ENCODE results near the gene MYOCD.

The MYOCD gene

DNA sequence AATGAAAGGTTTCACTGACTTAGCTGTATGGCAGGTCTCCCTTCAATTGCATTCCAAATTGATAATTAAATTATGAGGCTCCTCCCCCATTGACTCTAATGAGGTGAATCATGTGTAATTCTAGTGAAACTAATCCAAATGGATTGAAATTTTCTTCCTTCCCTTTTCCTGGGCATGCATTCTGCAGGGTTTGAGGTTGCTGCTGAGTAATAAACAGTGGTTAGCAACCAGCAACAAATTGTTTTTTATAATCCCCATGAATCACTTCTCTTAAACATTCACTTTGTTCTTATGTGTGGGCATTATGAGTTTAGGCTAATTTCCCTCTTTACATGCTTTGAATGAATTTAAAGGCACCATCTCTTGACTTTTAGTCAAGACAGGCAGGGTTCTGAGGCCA lies 43.4 kb downstream of the MYOCD start:
- DNase-seq (ENCODE audit: low spot score): no peak

DNA sequence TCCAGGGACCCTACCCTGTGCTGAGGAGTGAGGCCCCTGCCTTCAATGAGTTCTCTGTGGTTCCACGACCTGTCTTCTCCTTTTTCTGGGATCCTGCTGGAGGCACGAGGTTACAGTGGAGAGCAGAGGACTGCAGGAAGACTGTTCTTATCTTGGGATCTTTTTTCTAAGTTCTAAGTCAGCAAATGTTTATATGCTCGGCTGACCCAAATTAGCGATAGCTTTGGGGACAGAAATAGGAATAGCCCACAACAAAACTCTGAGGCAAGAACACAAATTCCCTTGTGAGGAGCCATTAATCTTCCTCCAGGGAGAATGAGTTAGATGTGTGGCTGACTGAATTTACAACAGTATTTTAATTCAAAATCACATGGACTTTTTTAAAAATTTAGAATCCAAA lies 46.7 kb downstream of the MYOCD start:
- no peak for DNase-seq (ENCODE audit: low spot score)

GRCh38 chr17:12712941-12713340 lies 47.3 kb downstream of the MYOCD start:
- DNase-seq (ENCODE audit: low spot score): no peak

DNA sequence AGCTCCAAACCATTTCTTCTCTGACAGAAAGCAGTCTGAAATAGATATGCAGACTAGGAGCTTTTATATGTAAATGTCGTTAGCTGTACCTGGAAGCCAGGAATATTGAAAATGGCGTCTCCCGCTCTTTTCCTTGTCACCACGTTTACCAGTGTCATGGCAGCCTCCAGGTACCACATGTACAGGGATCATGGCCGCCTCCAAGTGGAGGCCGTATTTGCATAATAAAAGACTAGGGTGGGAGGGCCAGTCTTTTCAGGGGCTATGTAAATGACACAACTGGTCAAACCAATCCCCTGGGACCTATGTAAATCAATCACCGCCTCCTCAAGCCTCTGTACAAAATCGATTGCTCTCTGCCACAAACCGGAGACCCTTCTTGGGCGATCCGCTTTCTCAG lies 54.3 kb downstream of the MYOCD start:
- no peak for DNase-seq (ENCODE audit: low spot score)

- DNase-seq (ENCODE audit: low spot score): no peak
Measured at GRCh38 chr17:12721581-12721980, 55.9 kb downstream of the MYOCD start.

GRCh38 chr17:12722282-12722681 lies 56.6 kb downstream of the MYOCD start:
- no peak for DNase-seq (ENCODE audit: low spot score)

- no peak for DNase-seq (ENCODE audit: low spot score)
Measured at GRCh38 chr17:12726131-12726530, 60.4 kb downstream of the MYOCD start.

GRCh38 chr17:12727076-12727760 lies 61.5 kb downstream of the MYOCD start:
- no peak for DNase-seq (ENCODE audit: low spot score)

DNA sequence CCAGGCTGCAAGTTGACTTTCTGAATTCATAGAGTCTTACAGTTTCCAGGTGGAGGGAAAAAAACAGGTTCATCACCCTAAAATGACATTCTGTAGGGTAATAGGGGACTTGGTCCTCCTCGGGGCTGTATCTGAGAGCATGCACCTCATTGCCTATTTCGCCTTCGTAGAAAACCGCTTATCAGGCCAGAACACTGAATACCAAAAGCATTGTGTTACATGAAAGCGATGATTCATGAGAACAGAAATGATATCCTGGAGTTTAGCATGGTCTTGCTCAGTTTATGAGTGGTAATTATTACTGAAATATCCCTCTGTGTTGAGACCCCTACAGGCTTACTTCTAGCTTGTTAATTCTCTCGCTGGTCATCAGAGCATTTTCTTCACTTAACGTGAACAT lies 62.2 kb downstream of the MYOCD start:
- no peak for DNase-seq (ENCODE audit: low spot score)

GRCh38 chr17:12729086-12729485 lies 63.4 kb downstream of the MYOCD start:
- no peak for DNase-seq (ENCODE audit: low spot score)

- DNase-seq (ENCODE audit: low spot score): no peak
Measured at GRCh38 chr17:12730421-12730820, 64.7 kb downstream of the MYOCD start.

DNA sequence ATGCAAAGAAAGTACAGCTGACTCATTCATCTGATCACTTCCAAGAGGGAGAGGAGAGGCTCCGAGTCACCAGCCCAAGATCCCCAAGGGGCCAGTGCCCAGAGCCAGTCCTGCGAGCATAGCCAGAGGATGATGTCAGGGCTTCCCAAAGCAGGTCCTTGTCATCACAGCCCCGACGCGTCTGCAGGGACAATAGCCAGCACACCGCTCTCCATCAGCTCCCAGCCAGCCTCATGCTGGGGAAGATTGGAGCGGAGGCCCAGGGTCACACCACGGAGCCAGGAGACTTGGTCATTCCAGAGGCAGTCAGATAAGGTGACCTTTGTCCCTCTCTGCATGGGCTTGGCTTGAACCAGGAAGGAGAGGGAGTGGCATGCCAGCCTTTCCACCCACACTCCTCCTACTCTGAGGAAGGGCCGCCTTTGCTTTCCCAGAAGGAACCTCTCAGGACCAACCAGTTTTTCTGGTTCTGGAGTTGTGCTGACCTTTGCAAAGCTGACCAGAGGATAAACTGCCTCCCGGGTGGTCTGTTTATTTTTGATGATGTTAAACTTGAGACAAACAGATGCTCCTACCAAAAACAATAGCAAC lies 65.3 kb downstream of the MYOCD start:
- DNase-seq (ENCODE audit: low spot score): peak; percentile 58

DNA sequence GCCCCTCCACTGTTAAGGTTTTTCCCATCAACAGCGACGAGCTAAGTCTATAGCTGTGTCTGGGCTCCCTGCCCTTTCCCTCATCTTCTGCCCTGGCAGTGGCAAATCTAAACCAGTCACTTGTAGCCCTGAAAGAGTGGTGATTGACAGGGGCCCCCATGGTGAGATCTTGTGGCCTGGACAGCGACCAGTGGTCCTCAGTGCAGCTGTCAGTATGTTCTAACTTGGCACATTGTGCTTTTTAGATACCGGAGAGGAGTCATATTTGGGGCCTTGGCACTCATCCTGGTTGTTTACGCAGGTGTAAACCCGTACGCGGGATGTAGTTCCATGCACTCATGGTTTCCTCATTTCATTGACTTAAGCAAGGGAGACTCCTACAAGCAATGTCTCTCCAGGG lies 66.1 kb downstream of the MYOCD start:
- DNase-seq (ENCODE audit: low spot score): no peak

DNA sequence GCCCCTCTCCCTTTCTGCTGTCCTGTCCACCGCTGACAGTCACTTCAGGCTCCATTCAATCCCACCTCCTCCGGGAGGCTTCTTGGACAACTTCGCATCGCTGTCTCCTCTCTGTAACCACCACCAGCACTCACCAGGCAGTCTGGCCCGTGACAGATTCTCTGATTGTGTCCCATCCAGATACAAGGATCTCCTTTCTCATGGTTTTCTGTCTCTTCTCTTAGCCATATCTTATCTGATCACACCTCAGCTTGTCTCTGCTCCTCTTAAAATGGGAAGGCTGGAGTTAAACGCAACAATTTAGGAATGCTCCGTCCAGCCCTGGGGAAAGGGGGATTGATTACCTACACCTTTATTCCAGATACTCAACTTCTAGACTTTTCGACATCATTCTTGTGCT lies 66.7 kb downstream of the MYOCD start:
- no peak for DNase-seq (ENCODE audit: low spot score)

- no peak for DNase-seq (ENCODE audit: low spot score)
Measured at GRCh38 chr17:12734926-12735325, 69.2 kb downstream of the MYOCD start.

GRCh38 chr17:12735517-12735916 lies 69.8 kb downstream of the MYOCD start:
- no peak for DNase-seq (ENCODE audit: low spot score)

DNA sequence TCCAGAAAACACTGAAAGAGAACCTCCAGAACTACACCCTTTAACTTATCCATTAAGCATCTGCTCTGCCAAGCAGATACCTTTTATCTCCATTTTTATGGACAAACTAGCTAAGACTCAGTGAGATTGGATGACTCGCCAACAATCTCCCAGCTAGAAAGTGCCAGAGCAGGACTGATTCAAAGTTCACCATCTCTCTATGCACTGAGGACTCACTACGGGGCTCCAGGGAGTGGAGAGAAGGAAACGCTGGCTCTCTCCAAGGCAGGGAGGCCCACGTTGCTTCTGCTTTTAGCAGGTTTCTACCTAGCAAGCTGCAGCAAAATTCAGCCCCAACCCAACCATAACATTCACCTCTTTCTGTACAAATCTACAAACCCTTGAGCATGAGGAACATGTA lies 70.8 kb downstream of the MYOCD start:
- no peak for DNase-seq (ENCODE audit: low spot score)

GRCh38 chr17:12737740-12738469 lies 72.2 kb downstream of the MYOCD start:
- DNase-seq (ENCODE audit: low spot score): no peak

GRCh38 chr17:12738624-12739023 lies 72.9 kb downstream of the MYOCD start:
- no peak for DNase-seq (ENCODE audit: low spot score)

GRCh38 chr17:12739500-12739899 lies 73.8 kb downstream of the MYOCD start:
- no peak for DNase-seq (ENCODE audit: low spot score)

- DNase-seq (ENCODE audit: low spot score): no peak
Measured at GRCh38 chr17:12743046-12743445, 77.4 kb downstream of the MYOCD start.

DNA sequence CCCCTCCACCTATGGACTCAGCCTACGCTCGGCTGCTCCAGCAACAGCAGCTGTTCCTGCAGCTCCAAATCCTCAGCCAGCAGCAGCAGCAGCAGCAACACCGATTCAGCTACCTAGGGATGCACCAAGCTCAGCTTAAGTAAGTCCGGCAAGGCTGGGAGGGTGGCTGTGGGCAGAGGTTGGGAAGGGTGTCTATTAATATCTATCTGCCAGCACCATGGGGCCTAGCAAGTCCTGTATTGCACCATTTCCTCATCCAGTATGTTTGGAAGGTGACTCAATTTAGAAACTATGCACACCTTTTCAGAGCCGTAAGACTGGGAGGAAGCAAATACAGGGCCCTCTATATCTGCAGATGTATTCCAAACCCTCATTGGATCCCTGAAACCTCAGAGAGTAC lies 78.6 kb downstream of the MYOCD start:
- no peak for DNase-seq (ENCODE audit: low spot score)

DNA sequence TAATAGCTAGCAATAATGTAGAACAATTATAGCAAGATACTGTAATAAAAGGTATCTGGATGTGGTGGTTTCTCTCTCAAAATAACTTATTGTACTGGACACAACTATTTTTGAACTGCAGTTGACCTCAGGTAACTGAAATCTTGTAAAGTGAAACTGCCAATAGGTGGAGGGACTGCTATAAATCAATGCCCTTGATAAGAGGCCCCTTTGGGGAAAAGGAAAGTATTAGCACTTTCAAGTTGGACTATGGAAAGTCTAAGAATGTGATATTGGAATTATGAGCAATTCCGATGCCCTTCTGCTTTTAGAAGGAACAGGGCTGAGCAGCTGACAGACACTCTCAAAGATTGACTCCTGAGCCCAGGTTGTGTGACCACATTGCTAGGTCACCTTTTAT lies 79.1 kb downstream of the MYOCD start:
- no peak for DNase-seq (ENCODE audit: low spot score)

DNA sequence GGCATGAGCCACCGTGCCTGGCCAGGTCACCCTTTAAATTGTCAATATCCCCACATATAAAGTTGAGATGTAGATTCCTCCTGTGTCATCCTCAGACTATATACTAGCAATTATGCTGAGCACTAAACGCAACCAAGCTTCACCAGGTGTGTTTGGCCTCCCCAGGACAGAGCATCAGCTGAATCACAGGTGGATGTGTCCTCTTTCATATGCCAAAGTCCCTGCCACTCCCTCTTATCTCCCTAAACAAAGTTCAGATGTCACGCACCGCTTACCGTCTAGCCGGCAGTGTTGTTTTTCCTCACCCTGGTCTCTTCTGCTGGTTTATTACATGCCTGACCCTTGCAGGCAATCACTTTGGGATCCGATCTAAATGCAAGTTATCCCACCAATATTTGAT lies 79.8 kb downstream of the MYOCD start:
- no peak for DNase-seq (ENCODE audit: low spot score)
